Measurements from ENCODE around the gene COX4I1.

Gene COX4I1

GRCh38 chr16:85774136-85774535 lies 25.4 kb upstream of the COX4I1 start:
- Histone ChIP-seq H3K9ac (no peak overlapping the region), H3K4me1 (no peaks in the 10 kb centered on the region), H3K4me3 (no peak overlapping the region), H3K27me3 (no peaks in the 10 kb centered on the region), H3K9me3 (replicated peaks in 1 of 11) (no peaks in the 10 kb centered on the region), H3K4me2 (no peak overlapping the region), H4K20me1 (peaks cover 0 to 20% (median 7%) of the 10 kb centered on the region in 11 experiments; a peak in 7 of 22 replicates), H3K27ac (no peak overlapping the region), H3K36me3 (peaks cover 31 to 70% (median 54%) of the 10 kb centered on the region in 11 experiments)
- no peak for TF ChIP-seq Cebpa-rat (IDR thresholded peaks at IDR 0.05)

DNA sequence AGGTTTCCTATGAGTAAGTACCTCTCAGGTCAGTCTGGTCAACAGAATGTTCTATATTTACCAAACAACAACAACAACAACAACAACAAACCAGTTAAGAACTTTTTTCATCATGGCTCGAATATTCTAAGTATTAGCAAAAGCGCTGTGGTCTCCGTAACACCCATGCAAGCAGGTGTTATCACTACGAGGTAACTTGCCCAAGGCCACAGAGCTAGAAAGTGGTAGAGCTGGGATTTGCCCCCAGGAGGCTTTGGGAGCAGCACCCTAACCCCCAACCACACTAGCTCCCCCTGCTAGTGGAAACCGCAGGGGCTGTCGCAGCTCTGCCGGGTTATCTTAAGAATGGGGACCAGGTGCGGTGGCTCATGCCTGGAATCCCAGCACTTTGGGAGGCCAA lies 24.7 kb upstream of the COX4I1 start:
- Histone ChIP-seq H3K9me3 (replicated peaks in 1 of 11) (no peaks in the 10 kb centered on the region), H4K20me1 (peaks cover 0 to 24% (median 7%) of the 10 kb centered on the region in 11 experiments; a peak in 10 of 22 replicates), H3K4me3 (no peak overlapping the region), H3K4me2 (no peak overlapping the region), H3K36me3 (peaks cover 38 to 77% (median 60%) of the 10 kb centered on the region in 11 experiments), H3K4me1 (no peaks in the 10 kb centered on the region), H3K9ac (no peak overlapping the region), H3K27ac (no peak overlapping the region), H3K27me3 (no peaks in the 10 kb centered on the region)
- TF ChIP-seq Cebpa-rat (IDR thresholded peaks at IDR 0.05) = no peak

DNA sequence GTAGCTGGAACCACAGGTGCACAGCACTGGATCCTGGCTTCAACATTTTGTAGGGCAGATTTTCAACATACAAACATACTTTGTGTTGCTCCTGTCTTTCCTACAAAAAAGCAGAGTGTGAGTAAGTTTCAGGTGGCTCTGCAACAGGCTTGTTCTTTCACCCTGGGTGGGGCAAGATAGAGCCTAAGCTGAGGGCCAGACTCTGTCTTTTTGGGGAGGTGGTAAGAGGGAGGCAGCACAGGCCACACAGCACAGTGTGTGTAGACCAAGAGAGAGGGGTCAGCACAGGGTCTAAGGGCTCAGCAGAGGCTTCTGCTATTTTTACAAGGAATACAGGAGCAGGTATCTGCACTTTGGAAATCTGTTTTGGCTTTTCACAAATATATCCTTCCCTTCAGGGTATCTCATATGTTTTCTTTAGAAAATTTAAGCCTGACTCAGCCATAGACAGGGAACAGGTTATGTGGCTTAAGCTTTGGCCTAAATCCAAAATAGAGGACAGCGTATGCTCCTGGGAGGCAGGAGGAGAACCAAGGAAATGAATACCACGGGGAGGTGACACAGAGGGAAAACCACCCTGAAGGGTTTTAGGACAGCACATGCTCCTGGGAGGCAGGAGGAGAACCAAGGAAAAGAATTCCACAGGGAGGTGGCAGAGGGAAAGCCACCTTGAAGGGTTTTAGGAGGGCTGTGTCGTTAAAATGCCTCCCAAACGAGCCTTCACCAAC lies 21.7 kb upstream of the COX4I1 start:
- TF ChIP-seq Cebpa-rat (IDR thresholded peaks at IDR 0.05) = no peak
- H3K27ac ChIP-seq = no peak overlapping the region
- no peaks in the 10 kb centered on the region for H3K9me3 ChIP-seq (replicated peaks in 1 of 11)
- peaks cover 64 to 90% (median 80%) of the 10 kb centered on the region in 11 experiments for H3K36me3 ChIP-seq
- no peak overlapping the region for H3K4me3 ChIP-seq
- H3K27me3 ChIP-seq = no peaks in the 10 kb centered on the region
- no peaks in the 10 kb centered on the region for H3K4me1 ChIP-seq
- peaks cover 18 to 53% (median 37%) of the 10 kb centered on the region in 11 experiments; a peak in 21 of 22 replicates for H4K20me1 ChIP-seq
- H3K9ac ChIP-seq = no peak overlapping the region; a peak in 1 of 22 replicates
- H3K4me2 ChIP-seq = no peak overlapping the region

GRCh38 chr16:85778873-85779272 lies 20.6 kb upstream of the COX4I1 start:
- no peak overlapping the region for H3K27ac ChIP-seq

DNA sequence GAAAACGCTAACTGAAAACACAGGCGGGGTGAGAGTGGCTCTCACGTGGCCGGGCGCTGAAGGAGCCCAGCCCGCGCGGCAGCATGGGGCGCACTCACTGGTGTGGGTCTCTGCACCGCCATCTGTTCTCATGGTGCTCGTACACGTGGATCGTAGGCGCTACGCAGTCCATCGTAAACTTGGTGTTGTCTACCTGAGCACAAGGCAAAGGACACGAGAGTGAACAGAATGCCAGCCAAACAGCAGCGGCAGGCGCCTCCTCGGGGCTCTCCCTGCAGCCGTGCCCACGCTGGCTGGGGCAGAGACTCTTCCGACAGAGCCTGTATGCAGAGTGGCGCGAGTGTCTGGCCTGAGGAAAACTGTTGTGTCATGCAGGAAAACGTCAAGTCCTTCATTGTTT lies 19.2 kb upstream of the COX4I1 start:
- no peak overlapping the region for H3K9ac ChIP-seq
- H3K4me2 ChIP-seq = no peak overlapping the region
- H3K27me3 ChIP-seq = no peaks in the 10 kb centered on the region
- peaks cover 84 to 100% (median 94%) of the 10 kb centered on the region in 11 experiments for H3K36me3 ChIP-seq
- no peak overlapping the region for H3K4me3 ChIP-seq
- no peak for TF ChIP-seq Cebpa-rat (IDR thresholded peaks at IDR 0.05)
- no peaks in the 10 kb centered on the region for H3K4me1 ChIP-seq
- no peak overlapping the region for H3K27ac ChIP-seq
- no peaks in the 10 kb centered on the region for H3K9me3 ChIP-seq (replicated peaks in 1 of 11)
- peaks cover 33 to 75% (median 58%) of the 10 kb centered on the region in 11 experiments; a peak in 21 of 22 replicates for H4K20me1 ChIP-seq

More at GRCh38 chr16:85778873-85779272, 20.6 kb upstream of the COX4I1 start:
- Histone ChIP-seq H3K27me3 (no peaks in the 10 kb centered on the region), H3K9me3 (replicated peaks in 1 of 11) (no peaks in the 10 kb centered on the region), H3K4me2 (no peak overlapping the region), H3K36me3 (peaks cover 74 to 100% (median 91%) of the 10 kb centered on the region in 11 experiments), H3K9ac (no peak overlapping the region), H3K4me1 (no peaks in the 10 kb centered on the region), H3K4me3 (no peak overlapping the region), H4K20me1 (peaks cover 27 to 64% (median 48%) of the 10 kb centered on the region in 11 experiments; a peak in 21 of 22 replicates)
- TF ChIP-seq Cebpa-rat (IDR thresholded peaks at IDR 0.05) = no peak

DNA sequence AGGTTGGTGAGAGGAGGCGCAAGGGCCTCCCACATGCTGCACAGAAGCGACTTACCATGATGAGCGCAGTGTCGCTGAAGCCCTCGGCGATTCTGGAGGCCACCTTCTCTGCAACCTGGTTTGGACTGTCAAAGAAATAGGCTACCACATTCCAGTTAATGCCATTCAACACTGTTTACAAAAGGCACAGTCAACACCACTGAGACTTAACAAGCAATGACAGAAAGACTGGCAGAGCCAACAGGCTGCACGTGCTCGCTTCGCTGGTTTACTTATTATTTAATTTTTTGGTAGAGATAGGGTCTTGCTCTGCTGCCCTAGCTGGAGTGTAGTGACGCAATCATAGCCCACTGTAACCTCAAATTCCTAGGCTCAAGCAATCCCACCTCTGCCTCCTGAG lies 18.3 kb upstream of the COX4I1 start:
- Histone ChIP-seq H3K27ac (no peak overlapping the region), H3K9ac (no peak overlapping the region), H3K4me2 (no peak overlapping the region), H3K9me3 (replicated peaks in 1 of 11) (no peaks in the 10 kb centered on the region), H3K27me3 (no peaks in the 10 kb centered on the region), H4K20me1 (peaks cover 34 to 83% (median 67%) of the 10 kb centered on the region in 11 experiments; a peak in 21 of 22 replicates), H3K4me1 (no peaks in the 10 kb centered on the region), H3K36me3 (peaks cover 90 to 100% (median 94%) of the 10 kb centered on the region in 11 experiments), H3K4me3 (no peak overlapping the region)
- TF ChIP-seq Cebpa-rat (IDR thresholded peaks at IDR 0.05) = 0 out of 22 replicates have a peak, but pooled peaks of 1 of the 11 experiments have one; percentile 11

DNA sequence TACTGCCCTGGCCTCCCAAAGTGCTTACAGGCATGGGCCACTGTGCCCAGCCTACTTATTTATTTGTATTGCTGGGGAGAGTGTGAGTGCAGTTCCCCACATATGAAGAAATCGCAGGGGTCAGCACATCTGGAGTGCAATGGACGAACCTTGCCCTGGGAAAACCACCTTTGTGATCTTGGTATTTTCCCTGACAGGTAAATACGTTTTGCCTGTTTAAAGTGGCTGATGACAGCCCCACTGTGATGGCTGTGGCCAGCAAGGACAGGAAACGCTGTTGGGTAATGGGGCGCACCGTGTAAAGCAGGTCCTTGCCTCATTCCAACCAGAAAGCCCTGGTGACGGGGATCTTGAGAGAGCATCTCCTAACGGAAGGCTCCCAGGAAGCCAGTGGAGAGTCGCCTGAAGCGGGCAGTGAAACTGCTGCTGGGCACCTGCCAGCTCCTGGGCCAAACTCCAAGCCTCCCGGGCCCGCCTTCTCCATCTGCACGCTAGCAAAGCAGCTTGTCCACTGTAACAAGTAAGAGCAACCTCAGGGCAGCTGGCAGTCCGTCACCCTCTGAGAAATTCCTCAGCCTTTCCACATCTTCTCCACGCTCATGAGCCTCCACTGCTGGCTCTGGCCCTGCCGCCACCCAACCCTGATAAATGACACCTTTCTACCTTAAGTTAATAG lies 17.7 kb upstream of the COX4I1 start:
- peaks cover 39 to 90% (median 73%) of the 10 kb centered on the region in 11 experiments; a peak in 21 of 22 replicates for H4K20me1 ChIP-seq
- H3K9me3 ChIP-seq (replicated peaks in 1 of 11) = no peaks in the 10 kb centered on the region
- H3K36me3 ChIP-seq = peaks cover 90 to 100% (median 94%) of the 10 kb centered on the region in 11 experiments
- H3K4me3 ChIP-seq = no peak overlapping the region
- no peak overlapping the region for H3K27ac ChIP-seq
- H3K4me2 ChIP-seq = no peak overlapping the region
- no peak for TF ChIP-seq Cebpa-rat (IDR thresholded peaks at IDR 0.05)
- H3K27me3 ChIP-seq = no peaks in the 10 kb centered on the region
- H3K4me1 ChIP-seq = no peaks in the 10 kb centered on the region
- peak overlapping the region in 1 of 11 experiments; percentile 9; a peak in 1 of 22 replicates for H3K9ac ChIP-seq

DNA sequence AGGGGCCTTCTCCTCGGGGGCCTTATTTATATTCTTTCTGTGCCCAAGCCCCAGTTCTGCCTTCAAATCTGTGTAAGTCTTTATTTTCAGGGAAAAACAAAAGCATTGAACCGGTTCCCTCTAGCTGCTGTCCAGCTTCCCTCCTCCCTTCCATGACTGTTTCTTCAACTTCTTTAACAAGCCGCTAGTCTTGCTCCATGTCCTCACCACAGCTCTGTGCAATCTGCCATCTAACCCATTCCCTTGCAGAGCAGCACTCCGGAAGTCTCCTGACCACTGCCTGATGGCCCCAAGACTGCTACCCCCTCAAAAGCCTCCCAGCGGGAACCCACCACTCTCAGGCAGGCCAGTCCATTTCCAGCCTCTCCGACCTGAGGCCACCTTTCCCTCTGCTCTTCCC lies 17.0 kb upstream of the COX4I1 start:
- no peaks in the 10 kb centered on the region for H3K9me3 ChIP-seq (replicated peaks in 1 of 11)
- no peak for TF ChIP-seq Cebpa-rat (IDR thresholded peaks at IDR 0.05)
- H3K27ac ChIP-seq = no peak overlapping the region
- H3K4me2 ChIP-seq = no peak overlapping the region
- H4K20me1 ChIP-seq = peaks cover 46 to 95% (median 79%) of the 10 kb centered on the region in 11 experiments; a peak in 21 of 22 replicates
- H3K27me3 ChIP-seq = no peaks in the 10 kb centered on the region
- no peaks in the 10 kb centered on the region for H3K4me1 ChIP-seq
- no peak overlapping the region for H3K4me3 ChIP-seq
- H3K36me3 ChIP-seq = peaks cover 91 to 100% (median 94%) of the 10 kb centered on the region in 11 experiments
- H3K9ac ChIP-seq = 0 out of 22 replicates have a peak overlapping the region, but pooled peaks of 1 of the 11 experiments have one; percentile 9

GRCh38 chr16:85783441-85783840 lies 16.1 kb upstream of the COX4I1 start:
- no peaks in the 10 kb centered on the region for H3K4me1 ChIP-seq
- H3K9me3 ChIP-seq (replicated peaks in 1 of 11) = no peaks in the 10 kb centered on the region
- no peaks in the 10 kb centered on the region for H3K27me3 ChIP-seq
- H3K36me3 ChIP-seq = peaks cover 91 to 100% (median 94%) of the 10 kb centered on the region in 11 experiments
- no peak overlapping the region for H3K4me3 ChIP-seq
- no peak overlapping the region for H3K4me2 ChIP-seq
- no peak overlapping the region for H3K27ac ChIP-seq
- peaks cover 53 to 97% (median 89%) of the 10 kb centered on the region in 11 experiments; a peak in 21 of 22 replicates for H4K20me1 ChIP-seq
- H3K9ac ChIP-seq = peak overlapping the region in 1 of 11 experiments; percentile 10; a peak in 1 of 22 replicates
- TF ChIP-seq Cebpa-rat (IDR thresholded peaks at IDR 0.05) = no peak
